OCI-LY1 (cell line): ENCODE results near the gene BCR.
A peak's percentile ranks its signal among the peaks of the same experiment; 100 is the strongest.

Experiments
- H2AFZ ChIP-seq: fragments of 200-600 bp; sonication (generic), shearing (Covaris generic); 2 replicates; pipeline ENCODE4 v1.6.0; 2014; ENCODE audit warnings: antibody characterized with exemption, mild to moderate bottlenecking, low read length
- H3F3A ChIP-seq: fragments of 200-600 bp; sonication (generic), shearing (Covaris generic); 2 replicates; pipeline ENCODE4 v1.6.0; 2014; ENCODE audit warnings: mild to moderate bottlenecking, antibody characterized with exemption, low read length, moderate library complexity; ENCODE audit not compliant: insufficient read depth
- H3K27ac ChIP-seq: fragments of 200-600 bp; sonication (generic); 2 replicates; pipeline ENCODE4 v1.5.1; 2014; ENCODE audit warnings: low read length, mixed run types, mild to moderate bottlenecking, low read depth; ENCODE audit not compliant: poor library complexity, severe bottlenecking
- H3K27me3 ChIP-seq: fragments of 200-600 bp; sonication (generic); 2 replicates; pipeline ENCODE4 v1.6.0; 2014; ENCODE audit warnings: antibody characterized with exemption, mild to moderate bottlenecking, low read length, moderate library complexity; ENCODE audit not compliant: insufficient read depth
- H3K36me3 ChIP-seq: fragments of 200-600 bp; sonication (generic); 2 replicates; pipeline ENCODE4 v1.6.1; 2014; ENCODE audit warnings: mild to moderate bottlenecking, antibody characterized with exemption, low read length, moderate library complexity, mixed read lengths; ENCODE audit not compliant: insufficient read depth
- H3K4me1 ChIP-seq: fragments of 200-600 bp; sonication (generic); 2 replicates; pipeline ENCODE4 v1.5.1; 2014; ENCODE audit warnings: mild to moderate bottlenecking, low read length, moderate library complexity; ENCODE audit not compliant: insufficient read depth, severe bottlenecking
- H3K4me2 ChIP-seq: fragments of 200-600 bp; sonication (generic), shearing (Covaris generic); 2 replicates; pipeline ENCODE4 v1.6.1; 2014; ENCODE audit warnings: low read length
- H3K4me3 ChIP-seq: fragments of 200-600 bp; sonication (generic); 2 replicates; pipeline ENCODE4 v1.5.1; 2014; ENCODE audit warnings: low read length, low read depth, mild to moderate bottlenecking, mixed read lengths; ENCODE audit not compliant: poor library complexity, severe bottlenecking
- H3K79me2 ChIP-seq: fragments of 200-600 bp; shearing (Covaris generic); 2 replicates; pipeline ENCODE4 v1.6.1; 2016; ENCODE audit warnings: mixed run types, low read length, mixed read lengths; ENCODE audit not compliant: insufficient read depth
- H3K9ac ChIP-seq: fragments of 200-600 bp; sonication (generic), shearing (Covaris generic); 2 replicates; pipeline ENCODE4 v1.6.1; 2014; ENCODE audit warnings: mild to moderate bottlenecking, low read length, mixed read lengths
- H3K9me2 ChIP-seq: fragments of 200-600 bp; sonication (generic), shearing (Covaris generic); 2 replicates; pipeline ENCODE4 v1.6.1; 2014; ENCODE audit warnings: low read depth, mild to moderate bottlenecking, low read length, mixed read lengths
- H3K9me3 ChIP-seq: fragments of 200-600 bp; shearing (Covaris generic); 2 replicates; pipeline ENCODE4 v1.6.1; 2014; ENCODE audit warnings: low read length, mixed read lengths
- H4K20me1 ChIP-seq: fragments of 200-600 bp; sonication (generic), shearing (Covaris generic); 2 replicates; pipeline ENCODE4 v1.6.0; 2016; ENCODE audit warnings: mild to moderate bottlenecking, low read length; ENCODE audit not compliant: insufficient read depth
- CTCF ChIP-seq: fragments of 200-600 bp; sonication (generic), shearing (Covaris generic); IDR thresholded peaks from 2 replicates; pipeline ENCODE4 v1.5.1; 2017; ENCODE audit warnings: mild to moderate bottlenecking, antibody characterized with exemption, low read length, moderate library complexity, mixed read lengths
- EZH2 ChIP-seq: fragments of 200-600 bp; sonication (generic), shearing (Covaris generic); IDR thresholded peaks from 2 replicates; pipeline ENCODE4 v1.8.0; 2017; ENCODE audit warnings: borderline replicate concordance, mixed run types, mild to moderate bottlenecking, antibody characterized with exemption, low read length, moderate library complexity, mixed read lengths

BCR gene

GRCh38 chr22:23238707-23239106 lies 58.4 kb downstream of the BCR start:
- Histone ChIP-seq H3K36me3 (peaks cover 37% of the 10 kb centered on the region), H3F3A (no peaks in the 10 kb centered on the region), H3K4me3 (no peak overlapping the region), H3K27me3 (no peaks in the 10 kb centered on the region), H4K20me1 (no peaks in the 10 kb centered on the region), H3K4me1 (peaks cover 73% of the 10 kb centered on the region), H3K79me2 (peaks cover 77% of the 10 kb centered on the region), H3K9me3 (no peaks in the 10 kb centered on the region), H3K9ac (no peak overlapping the region), H2AFZ (no peak overlapping the region), H3K9me2 (no peaks in the 10 kb centered on the region), H3K27ac (no peak overlapping the region), H3K4me2 (no peak overlapping the region)
- no peak for TF ChIP-seq EZH2
- TF ChIP-seq CTCF = no peak

GRCh38 chr22:23239429-23239828 lies 59.1 kb downstream of the BCR start:
- peaks cover 34% of the 10 kb centered on the region for H3K36me3 ChIP-seq
- H4K20me1 ChIP-seq = no peaks in the 10 kb centered on the region
- no peaks in the 10 kb centered on the region for H3K9me3 ChIP-seq
- H3K4me2 ChIP-seq = no peak overlapping the region
- H3K27ac ChIP-seq = no peak overlapping the region
- peaks cover 77% of the 10 kb centered on the region for H3K79me2 ChIP-seq
- H3K27me3 ChIP-seq = no peaks in the 10 kb centered on the region
- H3K9ac ChIP-seq = no peak overlapping the region
- H3K4me1 ChIP-seq = peaks cover 75% of the 10 kb centered on the region
- TF ChIP-seq EZH2 = no peak
- TF ChIP-seq CTCF = no peak
- H3F3A ChIP-seq = no peaks in the 10 kb centered on the region
- H3K4me3 ChIP-seq = no peak overlapping the region
- no peaks in the 10 kb centered on the region for H3K9me2 ChIP-seq
- H2AFZ ChIP-seq = no peak overlapping the region

GRCh38 chr22:23240639-23241389 lies 60.5 kb downstream of the BCR start:
- peak overlapping the region; percentile 71 for H3K27ac ChIP-seq
- no peaks in the 10 kb centered on the region for H3K9me3 ChIP-seq
- H3K4me2 ChIP-seq = peak overlapping the region; percentile 25; the same call in 1 of the 2 replicates
- peaks cover 87% of the 10 kb centered on the region for H3K4me1 ChIP-seq
- no peak for TF ChIP-seq EZH2
- peak; percentile 43; the same call in 1 of the 2 replicates for TF ChIP-seq CTCF
- H2AFZ ChIP-seq = no peak overlapping the region
- H3K36me3 ChIP-seq = peaks cover 37% of the 10 kb centered on the region
- no peak overlapping the region for H3K4me3 ChIP-seq
- H3K9me2 ChIP-seq = no peaks in the 10 kb centered on the region
- peaks cover 83% of the 10 kb centered on the region for H3K79me2 ChIP-seq
- no peak overlapping the region; the same call in 1 of the 2 replicates for H3K9ac ChIP-seq
- H3K27me3 ChIP-seq = no peaks in the 10 kb centered on the region
- H4K20me1 ChIP-seq = no peaks in the 10 kb centered on the region
- no peaks in the 10 kb centered on the region for H3F3A ChIP-seq
